CD8-positive, alpha-beta memory T cell (primary cell): ENCODE measurements around the gene ERMAP. TPM values are rescaled to one million over a fixed set of nuclear protein-coding genes. Genes with fewer than 3 reads are reported as not detected.
"Not testable (repeated sequence)": the region's sequence is repeated elsewhere in the genome, so short reads cannot be mapped to it uniquely, and the experiment has no call there.

Experiments used
- CTCF ChIA-PET: fragments of 350-600 bp; sonication (Branson Sonifier 250); formaldehyde crosslinking; loops from one replicate; lab custom pipeline; 2021; ENCODE audit warnings: antibody characterized with exemption; lab: Charles Lee
- POLR2A ChIA-PET: fragments of 350-600 bp; sonication (Branson Sonifier 250); formaldehyde crosslinking; loops from one replicate; lab custom pipeline; 2021; ENCODE audit warnings: antibody characterized with exemption; lab: Charles Lee
- DNase-seq, 5 donors: peaks; one replicate each; pipeline versions ENCODE4 v3.0.0 to v3.0.0-alpha.2; 2020 to 2022; ENCODE audit warnings: mixed read lengths in 1 of 5
- H3K27ac ChIP-seq: one replicate; pipeline ENCODE4 v1.7.0; 2013; ENCODE audit warnings: low read depth, mild to moderate bottlenecking, low read length, moderate library complexity
- H3K27me3 ChIP-seq: 2 replicates; pipeline ENCODE4 v1.7.0; 2013; ENCODE audit warnings: low read length, mild to moderate bottlenecking; ENCODE audit not compliant: insufficient read depth, poor library complexity, severe bottlenecking
- H3K36me3 ChIP-seq: 2 replicates; pipeline ENCODE4 v1.7.0; 2013; ENCODE audit warnings: mild to moderate bottlenecking, low read length, moderate library complexity; ENCODE audit not compliant: insufficient read depth
- H3K4me1 ChIP-seq: 2 replicates; pipeline ENCODE4 v1.7.0; 2013; ENCODE audit warnings: mild to moderate bottlenecking, low read length, moderate library complexity; ENCODE audit not compliant: insufficient read depth
- H3K4me3 ChIP-seq: 2 replicates; pipeline ENCODE4 v1.7.0; 2013; ENCODE audit warnings: mild to moderate bottlenecking, low read length
- H3K9me3 ChIP-seq: 2 replicates; pipeline ENCODE4 v1.7.0; 2013; ENCODE audit warnings: mild to moderate bottlenecking, low read length
- H3K27ac Mint-ChIP-seq, 8 donors: one replicate each; pipeline ENCODE4 v1.8.0; 2020 to 2021; ENCODE audit warnings: mixed read lengths in 8 of 8, mild to moderate bottlenecking in 6 of 8, inconsistent platforms in 3 of 8, moderate library complexity in 3 of 8
- H3K27me3 Mint-ChIP-seq, 2 donors: one replicate each; pipeline ENCODE4 v1.8.0; 2020 to 2021; ENCODE audit warnings: mixed read lengths in 2 of 2, mild to moderate bottlenecking in 1 of 2, moderate library complexity in 1 of 2
- H3K36me3 Mint-ChIP-seq, 3 donors: one replicate each; pipeline ENCODE4 v1.8.0; 2020 to 2021; ENCODE audit warnings: mixed read lengths in 3 of 3, inconsistent platforms in 1 of 3, mild to moderate bottlenecking in 1 of 3
- H3K4me1 Mint-ChIP-seq, 3 donors: one replicate each; pipeline ENCODE4 v1.8.0; 2020 to 2021; ENCODE audit warnings: mixed read lengths in 3 of 3, inconsistent platforms in 1 of 3, mild to moderate bottlenecking in 1 of 3
- H3K4me3 Mint-ChIP-seq, 7 donors: one replicate each; pipeline ENCODE4 v1.8.0; 2020 to 2021; ENCODE audit warnings: mixed read lengths in 7 of 7, mild to moderate bottlenecking in 6 of 7, moderate library complexity in 4 of 7, inconsistent platforms in 2 of 7
- H3K9me3 Mint-ChIP-seq, 5 donors: one replicate each; pipeline ENCODE4 v1.8.0; 2020 to 2022; ENCODE audit warnings: mixed read lengths in 5 of 5, mild to moderate bottlenecking in 3 of 5, moderate library complexity in 2 of 5, inconsistent platforms in 1 of 5
- polyA plus RNA-seq: library from polyadenylated mRNA; unstranded; fragments of 300-500 nt; fragmentation: Illumina TruSeq; gene quantifications from one replicate; pipeline ENCODE4 v1.2.3, GENCODE V29; 2021
- total RNA-seq, 2 experiments: library from RNA; stranded (reverse); gene quantifications; one replicate each; pipeline ENCODE4 v1.2.3, GENCODE V29; 2021

ERMAP gene
- total and polyA plus RNA-seq, 3 experiments from 2014 or later, result 3.1 to 3.6 (median 3.5) TPM

- no peak overlapping the region for H3K4me3 Mint-ChIP-seq
- H3K9me3 ChIP-seq, result no peaks in the 10 kb centered on the region
- no peak for DNase-seq
- H3K27ac Mint-ChIP-seq, result no peak overlapping the region
- ChIA-PET CTCF (no interaction called here), POLR2A (no interaction called here)
- no peaks in the 10 kb centered on the region for H3K4me1 Mint-ChIP-seq
- no peaks in the 10 kb centered on the region for H3K36me3 ChIP-seq
- no peak overlapping the region for H3K4me3 ChIP-seq
- H3K27me3 Mint-ChIP-seq, result peaks cover 36 to 53% of the 10 kb centered on the region in 2 donors
- peaks cover 0 to 12% (median 5%) of the 10 kb centered on the region in 3 donors for H3K36me3 Mint-ChIP-seq
- H3K9me3 Mint-ChIP-seq, result peaks cover 10 to 17% (median 13%) of the 10 kb centered on the region in 5 donors
- H3K4me1 ChIP-seq, result no peaks in the 10 kb centered on the region
- H3K27ac ChIP-seq, result no peak overlapping the region
- no peaks in the 10 kb centered on the region for H3K27me3 ChIP-seq
Observed at GRCh38 chr1:42860339-42861013, 43.6 kb downstream of the ERMAP start.

DNA sequence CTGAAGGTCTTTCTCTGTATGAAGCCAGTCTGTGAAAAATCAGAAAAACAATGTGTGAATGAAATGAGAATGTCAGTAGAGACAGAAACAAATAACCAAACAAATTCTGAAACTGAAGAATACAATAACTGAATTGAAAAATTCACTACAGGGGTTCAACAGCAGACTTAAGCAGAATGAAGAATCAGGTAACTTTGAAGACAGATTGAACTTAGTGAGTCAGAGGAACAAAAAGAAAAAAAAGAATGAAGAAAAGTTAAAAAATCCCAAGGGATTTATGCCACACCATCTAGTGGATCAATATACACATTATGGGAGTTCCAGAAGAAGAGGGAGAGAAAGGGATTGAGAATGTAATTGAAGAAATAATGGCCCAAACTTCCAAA is 44.1 kb downstream of the ERMAP start:
- Histone ChIP-seq H3K36me3 (no peaks in the 10 kb centered on the region), H3K27me3 (no peaks in the 10 kb centered on the region), H3K4me1 (no peaks in the 10 kb centered on the region), H3K4me3 (no peak overlapping the region), H3K27ac (no peak overlapping the region), H3K9me3 (no peaks in the 10 kb centered on the region)
- H3K27me3 Mint-ChIP-seq, result peaks cover 36 to 53% of the 10 kb centered on the region in 2 donors
- no peaks in the 10 kb centered on the region for H3K4me1 Mint-ChIP-seq
- H3K27ac Mint-ChIP-seq, result no peak overlapping the region
- peaks cover 0 to 12% (median 5%) of the 10 kb centered on the region in 3 donors for H3K36me3 Mint-ChIP-seq
- peaks cover 10 to 17% (median 13%) of the 10 kb centered on the region in 5 donors for H3K9me3 Mint-ChIP-seq
- ChIA-PET POLR2A (no interaction called here), CTCF (no interaction called here)
- H3K4me3 Mint-ChIP-seq, result no peak overlapping the region
- DNase-seq, result no peak

- no peaks in the 10 kb centered on the region for H3K36me3 ChIP-seq
- ChIA-PET CTCF (no interaction called here), POLR2A (interaction anchor here (0.6 kb wide), 1 partner anchor 90 kb away, joined by 3 read pairs; no protein-coding TSS in a partner anchor)
- no peaks in the 10 kb centered on the region for H3K9me3 ChIP-seq
- no peaks in the 10 kb centered on the region for H3K27me3 ChIP-seq
- H3K4me3 ChIP-seq, result no peak overlapping the region
- H3K27ac ChIP-seq, result no peak overlapping the region
- Mint-ChIP-seq H3K4me3 (no peak overlapping the region), H3K4me1 (no peaks in the 10 kb centered on the region), H3K36me3 (no peaks in the 10 kb centered on the region), H3K27me3 (peaks cover 21 to 32% of the 10 kb centered on the region in 2 donors), H3K27ac (no peak overlapping the region), H3K9me3 (peaks cover 0 to 4% (median 2%) of the 10 kb centered on the region in 5 donors)
- no peaks in the 10 kb centered on the region for H3K4me1 ChIP-seq
- no peak for DNase-seq
Observed at GRCh38 chr1:42866549-42866948, 49.6 kb downstream of the ERMAP start.

DNA sequence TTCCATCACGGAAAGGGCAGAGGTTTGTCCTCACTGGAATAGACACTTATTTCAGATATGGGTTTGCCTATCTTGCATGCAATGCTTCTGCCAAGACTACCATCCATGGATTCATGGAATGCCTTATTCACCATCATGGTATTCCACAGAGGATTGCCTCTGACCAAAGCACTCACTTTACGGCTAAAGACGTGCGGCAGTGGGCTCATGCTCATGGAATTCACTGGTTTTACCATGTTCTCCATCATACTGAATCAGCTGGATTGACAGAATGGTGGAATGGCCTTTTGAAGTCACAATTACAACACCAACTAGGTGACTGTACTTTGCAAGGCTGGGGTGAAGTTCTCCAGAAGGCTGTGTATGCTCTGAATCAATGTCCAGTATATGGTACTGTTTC is 51.5 kb downstream of the ERMAP start:
- H3K4me1 Mint-ChIP-seq, result not testable (repeated sequence)

GRCh38 chr1:42869254-42869653 is 52.3 kb downstream of the ERMAP start:
- H3K4me3 ChIP-seq, H3K4me1 ChIP-seq, H3K36me3 ChIP-seq, H3K4me1 Mint-ChIP-seq, H3K9me3 ChIP-seq, H3K27me3 ChIP-seq, H3K27ac ChIP-seq, CTCF ChIA-PET, H3K27ac Mint-ChIP-seq, H3K4me3 Mint-ChIP-seq, DNase-seq, H3K36me3 Mint-ChIP-seq, H3K9me3 Mint-ChIP-seq, POLR2A ChIA-PET: not testable (repeated sequence)
- H3K27me3 Mint-ChIP-seq, result peaks cover 9 to 14% of the 10 kb centered on the region in 2 donors

More for the DNA sequence above, 51.5 kb downstream of the ERMAP start:
- H3K27me3 ChIP-seq, H3K27ac ChIP-seq, H3K27ac Mint-ChIP-seq, DNase-seq, POLR2A ChIA-PET, H3K36me3 ChIP-seq, H3K4me3 Mint-ChIP-seq, H3K4me3 ChIP-seq, H3K4me1 ChIP-seq, H3K36me3 Mint-ChIP-seq, H3K9me3 ChIP-seq, CTCF ChIA-PET, H3K9me3 Mint-ChIP-seq: not testable (repeated sequence)
- peaks cover 10 to 19% of the 10 kb centered on the region in 2 donors for H3K27me3 Mint-ChIP-seq

GRCh38 chr1:42869751-42870150 is 52.8 kb downstream of the ERMAP start:
- H3K36me3 ChIP-seq, CTCF ChIA-PET, H3K9me3 ChIP-seq, H3K4me3 ChIP-seq, H3K4me3 Mint-ChIP-seq, H3K27me3 ChIP-seq, H3K27ac Mint-ChIP-seq, H3K27ac ChIP-seq, POLR2A ChIA-PET, DNase-seq, H3K4me1 ChIP-seq, H3K9me3 Mint-ChIP-seq, H3K36me3 Mint-ChIP-seq, H3K4me1 Mint-ChIP-seq: not testable (repeated sequence)
- H3K27me3 Mint-ChIP-seq, result peaks cover 9 to 12% of the 10 kb centered on the region in 2 donors

DNA sequence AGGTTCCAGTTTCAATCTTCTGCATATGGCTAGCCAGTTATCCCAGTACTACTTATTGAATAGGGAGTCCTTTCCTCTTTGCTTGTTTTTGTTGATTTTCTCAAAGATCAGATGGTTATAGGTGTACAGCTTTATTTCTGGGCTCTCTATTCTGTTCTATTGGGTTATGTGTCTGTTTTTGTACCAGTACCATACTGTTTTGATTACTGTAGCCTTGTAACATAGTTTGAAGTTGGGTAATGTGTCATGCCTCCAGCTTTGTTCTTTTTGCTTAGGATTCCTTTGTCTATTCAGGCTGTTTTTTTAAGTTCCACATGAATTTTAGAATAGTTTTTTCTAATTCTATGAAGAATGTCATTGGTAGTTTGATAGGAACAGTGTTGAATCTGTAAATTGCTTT is 56.2 kb downstream of the ERMAP start:
- H3K9me3 Mint-ChIP-seq, H3K27me3 ChIP-seq, H3K4me1 ChIP-seq, H3K4me1 Mint-ChIP-seq, CTCF ChIA-PET, H3K27ac ChIP-seq, POLR2A ChIA-PET, H3K4me3 Mint-ChIP-seq, H3K36me3 Mint-ChIP-seq, H3K4me3 ChIP-seq, H3K9me3 ChIP-seq, DNase-seq, H3K36me3 ChIP-seq: not testable (repeated sequence)
- peaks cover 5 to 11% of the 10 kb centered on the region in 2 donors for H3K27me3 Mint-ChIP-seq
- peak overlapping the region in 1 of 8 donors; percentile 32 for H3K27ac Mint-ChIP-seq

GRCh38 chr1:42873670-42874069 is 56.7 kb downstream of the ERMAP start:
- H3K27me3 ChIP-seq, result no peaks in the 10 kb centered on the region
- Mint-ChIP-seq H3K27me3 (peaks cover 6 to 11% of the 10 kb centered on the region in 2 donors), H3K4me1 (no peaks in the 10 kb centered on the region), H3K9me3 (peaks cover 0 to 8% (median 0%) of the 10 kb centered on the region in 5 donors), H3K27ac (peak overlapping the region in 1 of 8 donors; percentile 33), H3K4me3 (no peak overlapping the region), H3K36me3 (no peaks in the 10 kb centered on the region)
- no peak for DNase-seq
- POLR2A ChIA-PET, result no interaction called here
- no peak overlapping the region for H3K27ac ChIP-seq
- no peaks in the 10 kb centered on the region for H3K4me1 ChIP-seq
- H3K4me3 ChIP-seq, result no peak overlapping the region
- H3K9me3 ChIP-seq, result no peaks in the 10 kb centered on the region
- no peaks in the 10 kb centered on the region for H3K36me3 ChIP-seq
- CTCF ChIA-PET, result no interaction called here
